ENCODE measurements around the gene EXTL2.
"Not testable (repeated sequence)": the region's sequence is repeated elsewhere in the genome, so short reads cannot be mapped to it uniquely, and the experiment has no call there.

EXTL2 gene

GRCh38 chr1:100861379-100861778, 33.3 kb downstream of the EXTL2 start:
- no peak for DNase-seq (ENCODE audit: extremely low read depth in 1 of 2, low read depth in 1 of 2)

GRCh38 chr1:100860397-100860991, 34.1 kb downstream of the EXTL2 start:
- no peak for DNase-seq (ENCODE audit: extremely low read depth in 1 of 2, low read depth in 1 of 2)

- not testable (repeated sequence) for DNase-seq (ENCODE audit: extremely low read depth in 1 of 2, low read depth in 1 of 2)
Observed at GRCh38 chr1:100855116-100855515, 39.5 kb downstream of the EXTL2 start.

- no peak for DNase-seq (ENCODE audit: extremely low read depth in 1 of 2, low read depth in 1 of 2)
Observed at GRCh38 chr1:100852976-100853375, 41.7 kb downstream of the EXTL2 start.

GRCh38 chr1:100851726-100852125, 42.9 kb downstream of the EXTL2 start:
- DNase-seq (ENCODE audit: extremely low read depth in 1 of 2, low read depth in 1 of 2), result no peak

- no peak for DNase-seq (ENCODE audit: extremely low read depth in 1 of 2, low read depth in 1 of 2)
Observed at GRCh38 chr1:100847361-100848082, 47.1 kb downstream of the EXTL2 start.

GRCh38 chr1:100843160-100843559, 51.5 kb downstream of the EXTL2 start:
- not testable (repeated sequence) for DNase-seq (ENCODE audit: extremely low read depth in 1 of 2, low read depth in 1 of 2)

- no peak for DNase-seq (ENCODE audit: extremely low read depth in 1 of 2, low read depth in 1 of 2)
Observed at GRCh38 chr1:100835866-100836842, 58.5 kb downstream of the EXTL2 start.

GRCh38 chr1:100834777-100835660, 59.6 kb downstream of the EXTL2 start:
- DNase-seq (ENCODE audit: extremely low read depth in 1 of 2, low read depth in 1 of 2), result no peak

GRCh38 chr1:100832694-100833428, 61.8 kb downstream of the EXTL2 start:
- no peak for DNase-seq (ENCODE audit: extremely low read depth in 1 of 2, low read depth in 1 of 2)

- not testable (repeated sequence) for DNase-seq (ENCODE audit: extremely low read depth in 1 of 2, low read depth in 1 of 2)
Observed at GRCh38 chr1:100825666-100826065, 69.0 kb downstream of the EXTL2 start.

Data from stimulated activated CD8-positive, alpha-beta memory T cell treated with anti-CD3 and anti-CD28 coated beads, Interleukin-7, amount 100 ng/mL, for 48 hours (primary cell).